Mesendoderm (in vitro differentiated cells): Measurements from ENCODE around the gene ZNF660.

Experiments
- DNase-seq: peaks from one replicate; pipeline ENCODE4 v3.0.0; 2013
- H2AK5ac ChIP-seq: 2 replicates; pipeline ENCODE4 v1.6.1; 2013; ENCODE audit warnings: low read length, inconsistent platforms
- H2BK120ac ChIP-seq: 2 replicates; pipeline ENCODE4 v1.6.1; 2013; ENCODE audit warnings: low read depth, mild to moderate bottlenecking, low read length, moderate library complexity, mixed read lengths
- H2BK15ac ChIP-seq: replicated peaks from 2 replicates; pipeline ENCODE4 v1.6.1; 2013; ENCODE audit warnings: low read depth, mild to moderate bottlenecking, moderate library complexity
- H2BK5ac ChIP-seq: 2 replicates; pipeline ENCODE4 v1.6.1; 2013; ENCODE audit warnings: low read length, inconsistent platforms
- H3K18ac ChIP-seq: 2 replicates; pipeline ENCODE4 v1.6.1; 2013; ENCODE audit warnings: mild to moderate bottlenecking, low read length, mixed read lengths
- H3K23ac ChIP-seq: one replicate; pipeline ENCODE4 v1.6.1; 2013; ENCODE audit warnings: low read length
- H3K27ac ChIP-seq: 2 replicates; pipeline ENCODE4 v1.5.1; 2013; ENCODE audit warnings: low read depth, mild to moderate bottlenecking, inconsistent platforms, low read length, moderate library complexity
- H3K27me3 ChIP-seq: 2 replicates; pipeline ENCODE4 v1.6.1; 2013; ENCODE audit warnings: low read length, control low read depth, mild to moderate bottlenecking, inconsistent platforms; ENCODE audit not compliant: insufficient read depth, poor library complexity
- H3K36me3 ChIP-seq: 2 replicates; pipeline ENCODE4 v1.6.1; 2013; ENCODE audit warnings: low read length, inconsistent platforms; ENCODE audit not compliant: control insufficient read depth, insufficient read depth
- H3K4ac ChIP-seq: one replicate; pipeline ENCODE4 v1.6.1; 2013; ENCODE audit warnings: low read depth, mild to moderate bottlenecking, low read length, moderate library complexity
- H3K4me1 ChIP-seq: 2 replicates; pipeline ENCODE4 v1.6.1; 2013; ENCODE audit warnings: low read depth, low read length, inconsistent platforms; ENCODE audit not compliant: control insufficient read depth
- H3K4me2 ChIP-seq: 2 replicates; pipeline ENCODE4 v1.6.1; 2013; ENCODE audit warnings: low read length
- H3K4me3 ChIP-seq: 2 replicates; pipeline ENCODE4 v1.5.1; 2013; ENCODE audit warnings: mild to moderate bottlenecking, low read length
- H3K56ac ChIP-seq: one replicate; pipeline ENCODE4 v1.6.1; 2013; ENCODE audit warnings: low read length
- H3K79me1 ChIP-seq: 2 replicates; pipeline ENCODE4 v1.6.1; 2013; ENCODE audit warnings: low read length, inconsistent platforms
- H3K79me2 ChIP-seq: 2 replicates; pipeline ENCODE4 v1.6.1; 2013; ENCODE audit warnings: mild to moderate bottlenecking, low read length; ENCODE audit not compliant: control insufficient read depth, insufficient read depth
- H3K9ac ChIP-seq: 2 replicates; pipeline ENCODE4 v1.6.1; 2013; ENCODE audit warnings: low read length, inconsistent platforms
- H4K5ac ChIP-seq: one replicate; pipeline ENCODE4 v1.6.1; 2013; ENCODE audit warnings: low read length
- H4K8ac ChIP-seq: one replicate; pipeline ENCODE4 v1.6.1; 2013; ENCODE audit warnings: low read depth, mild to moderate bottlenecking, control low read depth, low read length, moderate library complexity
- WGBS: extraction: QIAGEN DNeasy Blood & Tissue Kit; methylation state at CpG from one replicate; pipeline ENCODE4 v1.1.7; 2013; ENCODE audit warnings: low lambda C conversion rate, missing lambda C conversion rate; ENCODE audit not compliant: insufficient coverage; ENCODE audit errors: extremely low coverage; 5-methylcytosine and 5-hydroxymethylcytosine counted together

Gene ZNF660

DNA sequence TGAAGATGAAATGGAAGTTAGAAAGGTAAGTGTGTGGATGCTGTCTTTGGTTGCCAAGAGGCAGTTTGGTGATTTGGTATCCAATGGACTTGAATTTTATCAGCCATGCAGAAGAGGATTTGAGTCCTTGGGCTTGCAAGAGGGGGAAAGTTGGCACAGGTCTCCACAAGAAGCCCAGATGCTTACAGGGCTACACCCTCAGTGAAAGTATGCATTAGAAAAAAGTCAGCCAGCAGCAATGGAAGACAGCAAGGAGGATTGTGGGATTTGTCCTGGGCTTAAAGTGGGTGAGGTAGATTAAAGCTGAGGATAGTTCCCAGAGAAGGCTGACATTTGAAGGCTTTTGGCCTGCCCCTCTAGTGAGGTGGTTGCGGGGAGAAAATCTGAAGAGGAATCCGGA is 17.0 kb downstream of the ZNF660 start:
- Histone ChIP-seq H3K4me1 (no peaks in the 10 kb centered on the region), H4K5ac (no peak overlapping the region), H3K27me3 (no peaks in the 10 kb centered on the region), H3K23ac (no peak overlapping the region), H3K56ac (no peak overlapping the region), H2AK5ac (no peak overlapping the region), H3K18ac (no peak overlapping the region), H4K8ac (no peak overlapping the region), H2BK120ac (no peak overlapping the region), H3K9ac (no peak overlapping the region), H3K36me3 (no peaks in the 10 kb centered on the region), H3K4me2 (no peak overlapping the region), H3K27ac (no peak overlapping the region), H2BK5ac (no peak overlapping the region), H3K79me1 (no peaks in the 10 kb centered on the region), H3K79me2 (no peaks in the 10 kb centered on the region), H3K4me3 (no peak overlapping the region), H2BK15ac (no peak overlapping the region), H3K4ac (no peak overlapping the region)
- DNase-seq: no peak
- WGBS: no CpG with 5 or more reads among the region's 2 CpGs

DNA sequence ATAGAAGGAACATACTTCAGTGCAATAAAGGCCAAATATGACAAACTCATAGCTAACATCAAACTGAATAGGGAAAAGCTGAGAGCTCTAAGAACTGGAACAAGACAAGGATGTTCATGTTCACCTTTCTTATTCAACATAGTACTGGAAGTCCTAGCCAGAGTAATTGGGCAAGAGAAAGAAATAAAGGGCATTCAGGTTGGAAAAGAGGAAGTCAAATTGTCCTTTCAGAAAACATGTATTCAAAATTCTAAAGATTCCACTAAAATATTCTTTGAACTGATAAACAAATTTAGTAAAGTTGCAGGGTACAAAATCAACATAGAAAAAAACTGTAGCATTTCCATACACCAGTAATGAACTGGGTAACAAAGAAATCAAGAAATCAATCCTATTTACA is 27.9 kb downstream of the ZNF660 start:
- H3K4me1 ChIP-seq: no peaks in the 10 kb centered on the region
- no peaks in the 10 kb centered on the region for H3K79me1 ChIP-seq
- H3K27me3 ChIP-seq: no peaks in the 10 kb centered on the region
- no peak overlapping the region for H3K23ac ChIP-seq
- no peak overlapping the region for H3K4me2 ChIP-seq
- no peak overlapping the region for H3K27ac ChIP-seq
- no peak overlapping the region for H3K4ac ChIP-seq
- H2BK15ac ChIP-seq: no peak overlapping the region
- no peak overlapping the region for H3K56ac ChIP-seq
- no peak overlapping the region for H3K9ac ChIP-seq
- no peak overlapping the region for H4K5ac ChIP-seq
- no peaks in the 10 kb centered on the region for H3K79me2 ChIP-seq
- H3K4me3 ChIP-seq: no peak overlapping the region
- no peak overlapping the region for H4K8ac ChIP-seq
- H2BK5ac ChIP-seq: no peak overlapping the region
- DNase-seq: no peak
- H3K36me3 ChIP-seq: no peaks in the 10 kb centered on the region
- H3K18ac ChIP-seq: no peak overlapping the region
- H2AK5ac ChIP-seq: no peak overlapping the region
- H2BK120ac ChIP-seq: no peak overlapping the region

DNA sequence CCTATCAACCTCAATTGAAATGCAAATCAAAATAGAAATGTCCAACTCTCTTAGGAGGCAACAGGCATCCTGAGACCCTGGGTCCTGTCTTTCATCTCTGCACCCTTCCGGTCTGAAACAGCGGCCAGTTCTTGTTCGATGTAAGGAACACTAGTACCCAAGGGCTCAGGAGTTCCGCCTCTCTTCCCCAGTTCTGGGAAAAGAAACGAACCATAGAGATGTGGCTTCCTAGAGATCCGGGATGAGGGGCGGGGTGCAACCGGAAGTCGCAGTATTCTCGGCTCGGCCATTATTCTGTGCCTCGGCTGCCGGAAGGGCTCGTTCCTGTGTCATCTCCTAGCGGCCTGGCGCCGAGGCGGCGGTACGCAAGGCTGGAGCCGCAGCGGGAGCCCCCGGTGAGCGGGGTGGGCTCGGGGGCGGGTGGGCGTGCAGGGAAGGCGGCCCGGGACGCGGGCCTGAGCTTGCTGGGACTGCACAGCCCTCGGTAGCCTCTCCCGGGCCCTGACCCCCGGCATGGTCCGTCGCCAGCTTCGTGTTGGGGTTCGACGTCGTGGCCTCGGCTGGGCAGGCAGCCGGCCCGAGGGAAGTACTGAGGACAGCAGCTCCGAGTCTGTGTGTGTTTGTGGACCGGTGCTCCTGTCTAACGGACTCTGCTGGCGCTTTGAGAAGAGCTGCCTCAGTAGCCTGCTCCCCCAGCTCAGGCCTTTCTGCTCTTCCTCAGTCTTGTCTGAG is 40.2 kb downstream of the ZNF660 start, which contains the start of gene ZNF197:
ZNF197 (plus strand) TSS at position 288 of the 732 bp plus-strand sequence. CDS start 4,119 bp downstream, outside the sequence.
- Histone ChIP-seq H3K9ac (peak within 1 kb of the TSS; percentile 90), H3K79me2 (peaks cover 6% of the 10 kb centered on the region)
- WGBS: no CpG with 5 or more reads among the region's 47 CpGs

DNA sequence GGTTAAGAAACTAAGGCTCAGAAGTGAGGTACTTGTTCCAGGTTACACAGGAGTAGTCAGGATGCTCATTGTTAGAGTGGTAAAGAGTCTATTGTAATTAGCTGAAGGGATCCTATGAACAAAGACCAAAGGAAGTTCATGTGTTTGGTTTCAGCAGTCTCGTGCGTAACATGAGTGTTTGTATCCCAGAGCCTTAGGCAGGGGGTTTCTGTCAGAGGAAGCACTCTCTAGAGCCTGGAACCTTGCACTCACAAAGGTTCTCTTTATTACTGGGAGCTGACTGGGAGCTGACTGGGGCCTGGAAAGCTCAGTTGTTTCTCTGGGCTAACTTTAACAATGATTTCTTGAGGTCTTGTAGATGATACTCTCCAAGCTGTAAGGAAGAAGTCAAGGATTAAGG is 44.0 kb downstream of the ZNF660 start:
- Histone ChIP-seq H3K27ac (no peak overlapping the region), H2AK5ac (no peak overlapping the region), H3K4ac (no peak overlapping the region), H3K36me3 (peaks cover 5% of the 10 kb centered on the region), H4K5ac (no peak overlapping the region), H3K4me2 (no peak overlapping the region), H3K23ac (no peak overlapping the region), H2BK120ac (no peak overlapping the region), H3K79me1 (peaks cover 4% of the 10 kb centered on the region), H2BK15ac (no peak overlapping the region), H3K56ac (no peak overlapping the region), H3K4me1 (peaks cover 3% of the 10 kb centered on the region), H3K79me2 (peaks cover 6% of the 10 kb centered on the region), H3K18ac (no peak overlapping the region), H4K8ac (no peak overlapping the region), H2BK5ac (no peak overlapping the region), H3K27me3 (no peaks in the 10 kb centered on the region), H3K4me3 (no peak overlapping the region), H3K9ac (no peak overlapping the region)
- no CpG with 5 or more reads among the region's 2 CpGs for WGBS
- no peak for DNase-seq

More for the DNA sequence above, 40.2 kb downstream of the ZNF660 start, which contains the start of gene ZNF197:
- Histone ChIP-seq H3K56ac (peak within 1 kb of the TSS; percentile 97), H4K5ac (no peak within 1 kb of the TSS), H3K27ac (peak within 1 kb of the TSS; percentile 86), H3K23ac (no peak within 1 kb of the TSS), H2BK15ac (no peak within 1 kb of the TSS), H3K4me1 (peaks cover 3% of the 10 kb centered on the region), H3K27me3 (no peaks in the 10 kb centered on the region), H2BK5ac (peak within 1 kb of the TSS; percentile 27), H3K18ac (peak within 1 kb of the TSS; percentile 99), H2BK120ac (peak within 1 kb of the TSS; percentile 48), H3K79me1 (peaks cover 4% of the 10 kb centered on the region), H3K4me3 (peak within 1 kb of the TSS; percentile 89), H3K4ac (peak within 1 kb of the TSS; percentile 93), H2AK5ac (no peak within 1 kb of the TSS), H3K4me2 (peak within 1 kb of the TSS; percentile 66), H3K36me3 (no peaks in the 10 kb centered on the region), H4K8ac (no peak within 1 kb of the TSS)
- peak; percentile 97 for DNase-seq

DNA sequence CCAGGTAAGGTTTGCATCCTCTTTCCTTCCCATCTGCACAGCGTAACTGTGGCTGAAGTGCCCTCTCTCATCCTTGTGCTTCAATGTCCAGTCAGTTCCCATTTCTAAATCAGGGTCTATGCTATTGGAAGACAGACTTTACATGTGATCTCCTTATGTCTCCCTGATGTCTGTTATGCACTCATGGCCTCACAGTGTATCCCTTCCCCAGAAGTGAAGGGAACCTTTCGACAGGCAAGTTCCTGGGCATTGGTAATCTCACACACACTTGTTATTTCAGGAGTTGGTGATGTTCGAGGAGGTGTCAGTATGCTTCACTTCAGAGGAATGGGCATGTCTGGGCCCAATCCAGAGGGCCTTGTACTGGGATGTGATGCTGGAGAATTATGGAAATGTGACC is 47.4 kb downstream of the ZNF660 start:
- no peaks in the 10 kb centered on the region for H3K79me2 ChIP-seq
- no peak overlapping the region for H3K27ac ChIP-seq
- no peak overlapping the region for H3K23ac ChIP-seq
- no peak overlapping the region for H3K56ac ChIP-seq
- DNase-seq: no peak
- H3K18ac ChIP-seq: no peak overlapping the region
- H3K4me2 ChIP-seq: no peak overlapping the region
- peaks cover 5% of the 10 kb centered on the region for H3K36me3 ChIP-seq
- WGBS: no CpG with 5 or more reads among the region's 3 CpGs
- no peak overlapping the region for H4K5ac ChIP-seq
- no peak overlapping the region for H3K4me3 ChIP-seq
- H3K79me1 ChIP-seq: no peaks in the 10 kb centered on the region
- no peaks in the 10 kb centered on the region for H3K4me1 ChIP-seq
- no peak overlapping the region for H2BK15ac ChIP-seq
- no peak overlapping the region for H4K8ac ChIP-seq
- H2BK5ac ChIP-seq: no peak overlapping the region
- H3K27me3 ChIP-seq: no peaks in the 10 kb centered on the region
- no peak overlapping the region for H2AK5ac ChIP-seq
- no peak overlapping the region for H3K9ac ChIP-seq
- H3K4ac ChIP-seq: no peak overlapping the region
- no peak overlapping the region for H2BK120ac ChIP-seq

DNA sequence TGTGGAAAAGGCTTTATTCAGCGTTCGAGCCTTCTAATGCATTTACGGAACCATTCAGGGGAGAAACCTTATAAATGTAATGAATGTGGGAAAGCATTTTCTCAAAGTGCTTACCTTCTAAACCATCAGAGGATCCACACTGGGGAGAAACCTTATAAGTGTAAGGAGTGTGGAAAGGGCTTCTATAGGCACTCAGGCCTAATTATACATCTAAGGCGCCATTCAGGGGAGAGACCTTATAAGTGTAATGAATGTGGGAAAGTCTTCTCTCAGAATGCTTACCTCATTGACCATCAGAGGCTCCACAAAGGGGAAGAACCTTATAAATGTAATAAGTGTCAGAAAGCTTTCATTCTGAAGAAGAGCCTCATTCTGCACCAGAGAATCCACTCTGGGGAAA is 57.6 kb downstream of the ZNF660 start:
- Histone ChIP-seq H3K27ac (no peak overlapping the region), H2BK15ac (no peak overlapping the region), H3K4me1 (no peaks in the 10 kb centered on the region), H3K4me2 (no peak overlapping the region), H3K4me3 (peak overlapping the region; percentile 9), H2AK5ac (no peak overlapping the region), H2BK5ac (no peak overlapping the region), H3K79me2 (no peaks in the 10 kb centered on the region), H3K9ac (no peak overlapping the region), H4K8ac (no peak overlapping the region), H3K27me3 (peaks cover 1% of the 10 kb centered on the region), H4K5ac (no peak overlapping the region), H3K79me1 (peaks cover 3% of the 10 kb centered on the region), H2BK120ac (no peak overlapping the region), H3K18ac (no peak overlapping the region), H3K23ac (no peak overlapping the region), H3K36me3 (peaks cover 11% of the 10 kb centered on the region), H3K56ac (no peak overlapping the region), H3K4ac (no peak overlapping the region)
- DNase-seq: peak; percentile 10
- WGBS: no CpG with 5 or more reads among the region's 4 CpGs
